Gastroesophageal sphincter (tissue), 4 donors: Measurements from ENCODE around the gene CCDC60. TPM values are rescaled to one million over a fixed set of nuclear protein-coding genes. Genes with fewer than 3 reads are reported as not detected.

Experiments
- ATAC-seq: fragments of 150-250 bp; one replicate; pipeline ENCODE4 v1.9.1; 2016; ENCODE audit warnings: mild to moderate bottlenecking, moderate library complexity
- H3K27ac ChIP-seq, 4 donors: fragments of 200-600 bp; sonication (generic) in 3 of 4; 1 replicate in 3 of 4; 2 replicates in 1 of 4; pipeline ENCODE4 v1.5.1; 2016 to 2019
- H3K27me3 ChIP-seq: fragments of 200-600 bp; sonication (generic); one replicate; pipeline ENCODE4 v1.5.1; 2019
- H3K36me3 ChIP-seq, 2 donors: fragments of 200-600 bp; sonication (generic); one replicate each; pipeline ENCODE4 v1.5.1; 2019; ENCODE audit warnings: control low read depth in 1 of 2
- H3K4me1 ChIP-seq, 3 donors: fragments of 200-600 bp; sonication (generic); 1 replicate in 2 of 3; 2 replicates in 1 of 3; pipeline ENCODE4 v1.5.1; 2016 to 2019; ENCODE audit warnings: control low read depth in 2 of 3
- H3K4me3 ChIP-seq, 2 donors: fragments of 200-600 bp; sonication (generic); one replicate each; pipeline ENCODE4 v1.5.1; 2019; ENCODE audit warnings: mild to moderate bottlenecking in 1 of 2, moderate library complexity in 1 of 2
- H3K9me3 ChIP-seq, 3 donors: fragments of 200-600 bp; sonication (generic); one replicate each; pipeline ENCODE4 v1.5.1; 2017 to 2019; ENCODE audit warnings: control low read depth in 2 of 3
- EP300 ChIP-seq: sonication (generic); formaldehyde crosslinking; IDR thresholded peaks from one replicate; pipeline ENCODE4 v1.6.1; 2017; ENCODE audit warnings: antibody characterized with exemption, mild to moderate bottlenecking
- POLR2A ChIP-seq, 2 donors: fragments of 450-650 bp; IDR thresholded peaks; one replicate each; pipeline ENCODE4 v1.6.1; 2017; ENCODE audit warnings: antibody characterized with exemption in 2 of 2, mild to moderate bottlenecking in 2 of 2, moderate library complexity in 1 of 2
- POLR2AphosphoS5 ChIP-seq: sonication (generic); formaldehyde crosslinking; IDR thresholded peaks from one replicate; pipeline ENCODE4 v1.6.1; 2017; ENCODE audit warnings: antibody characterized with exemption
- WGBS, 2 donors: methylation state at CpG; one replicate each; pipeline ENCODE4 v1.1.5; 2018; ENCODE audit warnings: low coverage in 1 of 2; 5-methylcytosine and 5-hydroxymethylcytosine counted together
- total RNA-seq, 4 donors: library from RNA; depleted of rRNA; stranded (reverse); fragments of >200 nt; gene quantifications; one replicate each; pipeline ENCODE4 v1.1.0, GENCODE V29; 2016
- TF ChIP-seq, protein P1 (sequence below), 4 experiments: fragments of 200-600 bp in 2 of 4; fragments of 450-650 bp in 2 of 4; sonication (generic) in 1 of 4; IDR thresholded peaks; one replicate each; pipeline ENCODE4 v1.5.1; 2017 to 2019; ENCODE audit warnings: antibody characterized with exemption in 4 of 4, mild to moderate bottlenecking in 2 of 4, moderate library complexity in 2 of 4

CCDC60 gene
- total RNA-seq, 4 donors from 2014 or later, result 0.40 TPM; not detected in 3

DNA sequence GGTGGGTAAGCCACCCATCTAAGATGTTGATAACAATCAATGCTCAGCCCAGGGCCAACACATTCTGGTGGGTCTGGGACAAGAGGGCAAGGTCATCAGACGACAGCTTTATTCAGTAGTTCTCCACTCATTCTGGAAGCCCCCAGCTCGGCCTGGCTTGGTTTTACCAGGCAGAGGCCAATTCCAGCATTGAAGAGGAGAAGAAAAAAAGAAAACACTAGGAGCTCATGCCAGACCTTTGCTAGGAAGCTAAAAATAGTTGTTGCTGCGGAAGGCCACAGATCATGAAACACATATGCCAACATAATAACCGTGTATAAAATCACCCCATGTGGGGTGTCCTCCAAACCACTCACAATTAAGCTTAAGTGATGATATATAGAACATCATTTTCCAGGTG, 44.4 kb downstream of the CCDC60 start:
- no peaks in the 10 kb centered on the region for H3K9me3 ChIP-seq
- ATAC-seq, result no peak
- H3K36me3 ChIP-seq, result no peaks in the 10 kb centered on the region
- TF ChIP-seq POLR2A (IDR thresholded peaks at IDR 0.05), result no peak
- TF ChIP-seq, protein P1, sequence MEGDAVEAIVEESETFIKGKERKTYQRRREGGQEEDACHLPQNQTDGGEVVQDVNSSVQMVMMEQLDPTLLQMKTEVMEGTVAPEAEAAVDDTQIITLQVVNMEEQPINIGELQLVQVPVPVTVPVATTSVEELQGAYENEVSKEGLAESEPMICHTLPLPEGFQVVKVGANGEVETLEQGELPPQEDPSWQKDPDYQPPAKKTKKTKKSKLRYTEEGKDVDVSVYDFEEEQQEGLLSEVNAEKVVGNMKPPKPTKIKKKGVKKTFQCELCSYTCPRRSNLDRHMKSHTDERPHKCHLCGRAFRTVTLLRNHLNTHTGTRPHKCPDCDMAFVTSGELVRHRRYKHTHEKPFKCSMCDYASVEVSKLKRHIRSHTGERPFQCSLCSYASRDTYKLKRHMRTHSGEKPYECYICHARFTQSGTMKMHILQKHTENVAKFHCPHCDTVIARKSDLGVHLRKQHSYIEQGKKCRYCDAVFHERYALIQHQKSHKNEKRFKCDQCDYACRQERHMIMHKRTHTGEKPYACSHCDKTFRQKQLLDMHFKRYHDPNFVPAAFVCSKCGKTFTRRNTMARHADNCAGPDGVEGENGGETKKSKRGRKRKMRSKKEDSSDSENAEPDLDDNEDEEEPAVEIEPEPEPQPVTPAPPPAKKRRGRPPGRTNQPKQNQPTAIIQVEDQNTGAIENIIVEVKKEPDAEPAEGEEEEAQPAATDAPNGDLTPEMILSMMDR (IDR thresholded peaks at IDR 0.05), result no peak
- H3K4me3 ChIP-seq, result no peak overlapping the region
- H3K27ac ChIP-seq, result peak overlapping the region in 1 of 4 donors; percentile 31
- no peaks in the 10 kb centered on the region for H3K27me3 ChIP-seq
- WGBS, 2 donors, result 24 to 38% methylated on average over 1 to 4 of the region's 4 CpGs
- H3K4me1 ChIP-seq, result peaks cover 0 to 31% (median 0%) of the 10 kb centered on the region in 3 donors

DNA sequence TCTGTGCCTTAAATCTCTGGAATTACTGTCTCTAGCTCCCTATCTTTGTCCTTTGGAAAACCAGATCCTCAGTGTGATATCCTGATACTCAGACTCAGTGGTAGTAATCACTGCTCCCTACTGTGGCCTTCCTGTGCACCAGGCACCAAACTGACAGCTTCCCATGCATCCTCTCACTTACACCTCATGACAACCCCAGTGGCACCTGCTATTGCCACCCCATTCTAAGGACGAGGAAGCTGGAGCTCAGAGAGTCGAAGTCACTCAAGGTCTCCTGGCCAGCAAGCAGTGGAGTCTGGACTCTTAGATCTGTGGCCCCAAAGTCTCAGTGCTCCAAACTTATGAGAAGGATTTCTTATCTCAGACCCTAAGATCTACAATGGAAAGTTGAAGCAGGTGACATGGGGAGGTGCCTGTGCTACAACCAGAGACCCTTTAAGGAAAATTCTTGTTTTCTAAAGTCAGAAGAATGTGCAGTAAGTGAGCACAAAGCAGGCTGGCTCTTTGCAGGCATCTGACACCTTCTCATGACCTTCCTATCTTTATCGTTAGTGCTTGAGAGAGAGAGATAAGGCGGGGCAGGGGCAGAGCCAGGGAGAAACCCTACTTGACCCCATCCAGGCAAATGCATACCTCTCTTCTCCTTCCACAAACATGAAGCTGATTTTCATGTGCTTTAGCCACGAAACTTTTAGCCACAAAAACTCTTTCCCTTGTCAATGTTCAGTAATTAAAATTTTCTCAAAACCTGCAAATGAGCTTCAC, 47.1 kb downstream of the CCDC60 start:
- no peak overlapping the region for H3K27ac ChIP-seq
- ATAC-seq, result no peak
- 40 to 79% methylated on average over 5 of the region's 5 CpGs for WGBS, 2 donors

DNA sequence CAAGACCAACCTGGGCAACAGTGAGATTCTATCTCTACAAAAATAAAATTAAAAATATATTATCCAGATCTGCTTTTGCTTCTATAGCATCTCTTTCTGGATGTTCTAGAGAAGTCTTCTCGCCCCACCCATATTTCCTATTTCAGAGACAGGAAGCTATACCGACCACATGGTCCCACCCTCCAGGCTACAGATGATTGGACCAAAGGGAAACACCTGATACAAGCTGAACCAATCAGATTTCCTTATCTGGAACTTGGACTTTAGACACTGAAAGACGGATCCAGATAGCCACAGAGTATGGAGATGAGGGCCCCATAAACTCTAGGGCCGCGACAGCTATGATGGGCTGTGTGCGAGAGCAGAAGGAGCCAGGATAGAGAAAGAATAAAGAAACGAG, 48.7 kb downstream of the CCDC60 start:
- Histone ChIP-seq H3K4me3 (no peak overlapping the region), H3K27ac (no peak overlapping the region)

More for the DNA sequence above, 47.1 kb downstream of the CCDC60 start:
- H3K4me3 ChIP-seq, result no peak overlapping the region
- no peaks in the 10 kb centered on the region for H3K36me3 ChIP-seq
- TF ChIP-seq POLR2A (IDR thresholded peaks at IDR 0.05) (no peak), EP300 (no peak), POLR2AphosphoS5 (no peak)
- TF ChIP-seq, protein P1 (IDR thresholded peaks at IDR 0.05), result no peak
- H3K9me3 ChIP-seq, result no peaks in the 10 kb centered on the region
- peaks cover 0 to 19% (median 0%) of the 10 kb centered on the region in 3 donors for H3K4me1 ChIP-seq
- no peaks in the 10 kb centered on the region for H3K27me3 ChIP-seq

DNA sequence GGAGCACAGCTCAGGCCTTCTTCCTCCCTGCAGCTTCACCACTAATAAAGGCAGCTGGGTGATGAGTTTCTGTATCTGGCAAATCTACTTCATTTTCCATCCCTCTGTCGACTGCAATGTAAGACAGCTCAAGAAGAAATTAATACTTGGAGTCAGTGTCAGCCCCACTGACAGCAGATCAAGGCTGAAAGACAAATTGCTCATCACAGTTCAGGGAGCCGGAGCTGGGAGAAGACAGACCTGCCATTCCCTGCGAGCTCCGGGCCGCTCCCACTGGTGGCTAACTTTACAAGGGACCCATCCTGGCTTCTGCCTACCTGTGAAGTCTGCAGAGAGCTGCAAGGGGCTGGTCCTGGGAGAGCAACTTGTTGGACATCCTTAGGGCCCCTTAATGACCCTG, 49.8 kb downstream of the CCDC60 start:
- Histone ChIP-seq H3K4me3 (no peak overlapping the region), H3K4me1 (peaks cover 0 to 7% (median 0%) of the 10 kb centered on the region in 3 donors), H3K9me3 (no peaks in the 10 kb centered on the region), H3K36me3 (no peaks in the 10 kb centered on the region), H3K27ac (no peak overlapping the region), H3K27me3 (no peaks in the 10 kb centered on the region)
- WGBS, 2 donors, result 57% methylated on average over 1 of the region's 5 CpGs; no CpG with 5 or more reads in 1 of the 2 donors
- no peak for ATAC-seq
- TF ChIP-seq, protein P1 (IDR thresholded peaks at IDR 0.05), result no peak
- TF ChIP-seq POLR2A (IDR thresholded peaks at IDR 0.05), result no peak
- no peak for TF ChIP-seq POLR2AphosphoS5
- no peak for TF ChIP-seq EP300

More for the DNA sequence above, 48.7 kb downstream of the CCDC60 start:
- TF ChIP-seq EP300, result no peak
- no peak for TF ChIP-seq POLR2AphosphoS5
- no peak for TF ChIP-seq POLR2A (IDR thresholded peaks at IDR 0.05)
- no peaks in the 10 kb centered on the region for H3K36me3 ChIP-seq
- WGBS, 2 donors, result 86 to 94% methylated on average over 4 to 7 of the region's 7 CpGs
- H3K4me1 ChIP-seq, result peaks cover 0 to 19% (median 0%) of the 10 kb centered on the region in 3 donors
- no peaks in the 10 kb centered on the region for H3K27me3 ChIP-seq
- H3K9me3 ChIP-seq, result no peaks in the 10 kb centered on the region
- no peak for ATAC-seq

DNA sequence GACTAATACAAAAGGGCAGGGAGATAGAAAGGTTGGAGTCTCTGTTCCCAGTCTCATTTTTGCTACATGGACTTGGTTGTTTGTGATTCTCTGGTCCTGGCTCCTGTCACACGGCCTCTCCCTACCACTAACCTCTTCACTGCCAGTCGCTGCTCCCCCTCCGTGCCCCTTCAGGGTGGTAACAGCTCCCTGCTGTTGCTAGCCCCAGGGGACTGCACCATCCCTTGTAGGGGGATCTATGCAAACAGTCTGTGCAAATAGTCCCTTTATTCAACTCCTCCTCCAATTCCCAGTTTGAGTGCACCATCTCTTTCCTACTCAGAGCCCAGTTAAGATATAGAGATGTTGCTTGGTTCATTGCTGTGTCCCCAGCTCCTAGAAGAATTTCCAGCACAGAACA, 51.1 kb downstream of the CCDC60 start:
- H3K36me3 ChIP-seq, result no peaks in the 10 kb centered on the region
- no peak for ATAC-seq
- H3K4me3 ChIP-seq, result no peak overlapping the region
- 72 to 100% methylated on average over 3 of the region's 3 CpGs for WGBS, 2 donors
- no peaks in the 10 kb centered on the region for H3K9me3 ChIP-seq
- TF ChIP-seq EP300 (no peak), POLR2A (IDR thresholded peaks at IDR 0.05) (no peak), POLR2AphosphoS5 (no peak)
- TF ChIP-seq, protein P1 (IDR thresholded peaks at IDR 0.05), result no peak
- H3K4me1 ChIP-seq, result peaks cover 0 to 4% (median 0%) of the 10 kb centered on the region in 3 donors
- no peak overlapping the region for H3K27ac ChIP-seq
- H3K27me3 ChIP-seq, result no peaks in the 10 kb centered on the region
